Measurements from ENCODE around the gene IFNE.

GRCh38 chr9:21507483-21507790 lies 25.3 kb upstream of the IFNE start:
- TF ChIP-seq EZH2 (IDR thresholded peaks at IDR 0.05; ENCODE audit: borderline replicate concordance, low read depth, low read length, severe bottlenecking) = no peak
- TF ChIP-seq, protein P1, sequence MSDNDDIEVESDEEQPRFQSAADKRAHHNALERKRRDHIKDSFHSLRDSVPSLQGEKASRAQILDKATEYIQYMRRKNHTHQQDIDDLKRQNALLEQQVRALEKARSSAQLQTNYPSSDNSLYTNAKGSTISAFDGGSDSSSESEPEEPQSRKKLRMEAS (IDR thresholded peaks at IDR 0.05; ENCODE audit: insufficient read depth, insufficient read length) = no peak
- TF ChIP-seq, protein P2, sequence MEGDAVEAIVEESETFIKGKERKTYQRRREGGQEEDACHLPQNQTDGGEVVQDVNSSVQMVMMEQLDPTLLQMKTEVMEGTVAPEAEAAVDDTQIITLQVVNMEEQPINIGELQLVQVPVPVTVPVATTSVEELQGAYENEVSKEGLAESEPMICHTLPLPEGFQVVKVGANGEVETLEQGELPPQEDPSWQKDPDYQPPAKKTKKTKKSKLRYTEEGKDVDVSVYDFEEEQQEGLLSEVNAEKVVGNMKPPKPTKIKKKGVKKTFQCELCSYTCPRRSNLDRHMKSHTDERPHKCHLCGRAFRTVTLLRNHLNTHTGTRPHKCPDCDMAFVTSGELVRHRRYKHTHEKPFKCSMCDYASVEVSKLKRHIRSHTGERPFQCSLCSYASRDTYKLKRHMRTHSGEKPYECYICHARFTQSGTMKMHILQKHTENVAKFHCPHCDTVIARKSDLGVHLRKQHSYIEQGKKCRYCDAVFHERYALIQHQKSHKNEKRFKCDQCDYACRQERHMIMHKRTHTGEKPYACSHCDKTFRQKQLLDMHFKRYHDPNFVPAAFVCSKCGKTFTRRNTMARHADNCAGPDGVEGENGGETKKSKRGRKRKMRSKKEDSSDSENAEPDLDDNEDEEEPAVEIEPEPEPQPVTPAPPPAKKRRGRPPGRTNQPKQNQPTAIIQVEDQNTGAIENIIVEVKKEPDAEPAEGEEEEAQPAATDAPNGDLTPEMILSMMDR (IDR thresholded peaks at IDR 0.05; ENCODE audit: extremely low read depth in 1 of 2, insufficient read depth in 1 of 2, low read depth in 1 of 2, low read length in 2 of 2) = no peak
- TF ChIP-seq POLR2A (IDR thresholded peaks at IDR 0.05; ENCODE audit: low read depth, low read length) = no peak
- no peak for TF ChIP-seq POLR2AphosphoS5 (IDR thresholded peaks at IDR 0.05; ENCODE audit: insufficient read depth, low read depth, low read length)
- TF ChIP-seq JUN (IDR thresholded peaks at IDR 0.05; ENCODE audit: borderline replicate concordance, insufficient read depth, insufficient read length, low read depth) = no peak

Measured in endothelial cell of umbilical vein (primary cell).